ENCODE results near the gene DDX10.

DNA sequence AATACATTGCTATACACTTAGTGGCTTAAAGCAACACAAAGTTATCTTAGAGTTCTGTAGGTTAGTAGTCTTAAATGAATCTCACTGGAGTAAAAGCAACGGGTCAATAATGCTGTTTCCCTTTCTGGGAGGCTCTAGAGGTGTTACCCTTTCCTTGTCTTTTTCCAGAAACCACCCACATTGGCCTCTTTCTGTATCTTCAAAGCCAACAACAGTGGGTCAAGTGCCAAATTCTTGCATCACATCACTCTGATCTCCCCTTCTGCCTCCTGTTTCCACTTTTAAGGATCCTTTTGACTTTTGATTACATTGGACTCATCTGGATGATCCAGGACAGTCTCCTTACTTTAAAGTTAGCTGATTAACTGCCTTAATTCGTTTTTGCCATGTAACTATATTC is 93.6 kb downstream of the DDX10 start:
- TF ChIP-seq, protein P1, sequence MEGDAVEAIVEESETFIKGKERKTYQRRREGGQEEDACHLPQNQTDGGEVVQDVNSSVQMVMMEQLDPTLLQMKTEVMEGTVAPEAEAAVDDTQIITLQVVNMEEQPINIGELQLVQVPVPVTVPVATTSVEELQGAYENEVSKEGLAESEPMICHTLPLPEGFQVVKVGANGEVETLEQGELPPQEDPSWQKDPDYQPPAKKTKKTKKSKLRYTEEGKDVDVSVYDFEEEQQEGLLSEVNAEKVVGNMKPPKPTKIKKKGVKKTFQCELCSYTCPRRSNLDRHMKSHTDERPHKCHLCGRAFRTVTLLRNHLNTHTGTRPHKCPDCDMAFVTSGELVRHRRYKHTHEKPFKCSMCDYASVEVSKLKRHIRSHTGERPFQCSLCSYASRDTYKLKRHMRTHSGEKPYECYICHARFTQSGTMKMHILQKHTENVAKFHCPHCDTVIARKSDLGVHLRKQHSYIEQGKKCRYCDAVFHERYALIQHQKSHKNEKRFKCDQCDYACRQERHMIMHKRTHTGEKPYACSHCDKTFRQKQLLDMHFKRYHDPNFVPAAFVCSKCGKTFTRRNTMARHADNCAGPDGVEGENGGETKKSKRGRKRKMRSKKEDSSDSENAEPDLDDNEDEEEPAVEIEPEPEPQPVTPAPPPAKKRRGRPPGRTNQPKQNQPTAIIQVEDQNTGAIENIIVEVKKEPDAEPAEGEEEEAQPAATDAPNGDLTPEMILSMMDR (IDR thresholded peaks at IDR 0.05): no peak
- no peak for TF ChIP-seq EP300 (IDR thresholded peaks at IDR 0.05)
